HG03064 (cell line): ENCODE measurements around the gene SKIC8.

ENCODE experiments used
- ATAC-seq: cut with Tn5 transposase; IDR thresholded peaks from one replicate; pipeline ENCODE4 v1.9.1; 2021; ENCODE audit warnings: low read depth; ENCODE audit not compliant: unreplicated experiment

Gene SKIC8

DNA sequence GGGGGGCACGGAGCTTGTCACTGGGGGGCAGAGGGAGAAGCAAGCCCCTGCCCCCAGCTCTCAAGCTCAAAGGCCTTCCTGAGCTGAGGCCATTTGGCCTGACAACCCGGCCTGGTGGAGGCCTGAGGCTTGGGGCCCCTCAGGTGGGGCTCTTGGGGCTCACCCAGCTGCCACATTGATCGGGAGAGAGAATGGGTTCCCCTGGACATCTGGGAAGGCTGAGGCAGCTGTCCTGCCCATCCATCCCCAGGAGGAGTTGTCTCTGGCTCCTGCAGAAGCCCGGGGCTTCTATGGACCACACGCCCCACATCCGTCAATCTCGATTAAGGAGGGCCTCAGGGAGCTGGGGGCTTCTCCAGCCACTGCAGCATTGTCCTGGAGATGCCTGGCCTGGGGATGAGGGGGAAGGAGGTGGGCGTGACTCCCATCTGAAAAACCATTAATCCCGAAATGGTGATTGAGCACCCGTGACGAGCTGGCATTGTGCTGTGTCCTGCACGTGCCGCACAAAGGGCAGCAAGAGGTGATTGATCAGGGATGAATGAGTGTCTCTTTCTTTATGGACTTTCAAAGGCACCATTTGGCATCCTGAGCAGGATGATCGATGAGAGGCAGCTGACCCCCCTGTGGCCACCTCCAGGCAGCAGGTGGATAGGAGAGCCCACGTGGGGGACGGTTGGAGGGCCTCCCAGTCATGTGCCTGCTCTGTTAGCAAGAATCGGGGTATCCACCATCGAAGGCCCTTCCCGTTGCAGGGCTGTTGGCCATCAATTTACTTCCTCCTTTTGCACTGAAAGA is 23.5 kb upstream of the SKIC8 start:
- ATAC-seq = no peak

DNA sequence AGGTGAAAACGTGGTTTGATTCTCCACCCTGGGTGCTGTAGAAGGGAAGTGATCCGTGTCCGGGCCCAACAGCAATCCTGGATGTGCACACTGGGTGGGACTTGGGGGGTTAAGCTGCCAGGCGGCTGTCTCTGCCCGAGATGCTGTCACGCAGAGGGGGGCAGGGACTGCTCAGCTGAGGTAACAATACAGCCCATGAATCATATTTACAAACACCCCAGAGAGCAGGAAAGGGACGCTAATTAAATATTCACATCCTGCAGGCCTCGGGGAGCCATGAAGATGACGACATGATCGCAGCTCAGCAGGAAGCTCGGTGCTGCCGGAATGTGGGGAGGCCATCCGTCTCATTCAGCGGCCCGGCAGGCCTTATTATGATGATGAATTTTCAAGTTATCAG is 22.8 kb upstream of the SKIC8 start:
- ATAC-seq = no peak

DNA sequence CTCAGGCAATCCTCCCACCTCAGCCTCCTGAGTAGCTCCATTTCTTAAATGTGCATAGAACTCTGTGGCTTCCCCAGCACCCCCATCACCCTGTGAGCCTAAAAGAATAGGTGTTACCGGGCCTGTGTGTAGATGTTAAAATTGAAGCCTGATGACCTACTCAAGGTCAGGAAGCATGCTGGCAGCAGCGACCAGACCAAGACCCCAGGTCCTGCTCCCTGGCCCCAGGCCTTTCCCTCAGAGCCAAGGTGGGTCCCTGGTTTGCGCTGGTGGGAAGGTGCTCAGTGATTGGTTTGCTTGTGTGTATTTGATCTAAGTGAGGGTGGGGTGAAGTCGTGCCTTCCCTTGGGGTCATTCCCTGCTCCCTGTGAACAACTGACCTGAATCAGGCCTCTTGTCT is 22.4 kb upstream of the SKIC8 start:
- no peak for ATAC-seq

DNA sequence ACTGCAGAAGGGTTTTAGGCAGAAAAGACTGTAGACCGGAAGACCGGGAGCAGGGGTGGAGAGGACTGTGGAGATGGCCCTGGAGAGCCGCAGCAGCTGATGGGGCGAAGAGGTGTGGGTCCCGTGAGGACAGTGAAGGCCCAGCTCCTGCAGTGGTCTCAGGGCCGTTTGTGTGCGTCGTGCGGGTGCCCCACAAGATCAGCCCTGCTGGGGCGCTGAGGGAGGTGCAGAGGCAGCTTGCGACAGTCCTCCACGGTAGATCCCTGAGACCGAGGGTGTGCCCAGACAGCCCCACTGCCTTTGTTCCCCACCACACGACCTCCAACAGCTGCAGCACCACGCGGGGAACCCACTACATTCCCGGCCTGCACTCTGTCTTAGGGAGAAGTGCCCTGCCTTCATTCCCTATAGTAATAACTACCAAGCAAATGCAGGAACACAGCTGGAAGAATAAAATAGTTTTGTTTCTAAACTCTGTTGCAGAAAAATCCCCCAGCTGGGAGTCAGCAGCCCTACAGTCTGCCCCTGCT is 21.7 kb upstream of the SKIC8 start:
- no peak for ATAC-seq

DNA sequence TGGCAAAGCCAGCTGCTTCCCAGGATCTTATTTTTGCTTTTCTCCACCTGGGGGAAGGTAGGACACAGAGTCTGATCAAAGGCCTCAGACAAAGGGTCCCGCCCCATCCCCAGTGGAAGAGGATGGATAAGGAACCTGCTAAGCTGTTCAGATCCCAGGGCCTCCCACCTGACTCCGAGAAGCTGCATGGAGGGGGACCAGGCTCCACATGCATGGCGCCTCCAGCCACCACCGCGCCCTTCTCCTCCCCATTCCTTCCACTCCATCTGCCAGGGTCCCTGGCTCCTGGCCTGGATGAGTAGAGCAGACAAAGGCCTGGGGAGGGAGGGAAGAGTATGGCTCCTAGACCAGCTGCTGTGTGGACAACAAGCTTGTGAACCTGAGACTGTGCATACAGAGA is 20.8 kb upstream of the SKIC8 start:
- no peak for ATAC-seq

DNA sequence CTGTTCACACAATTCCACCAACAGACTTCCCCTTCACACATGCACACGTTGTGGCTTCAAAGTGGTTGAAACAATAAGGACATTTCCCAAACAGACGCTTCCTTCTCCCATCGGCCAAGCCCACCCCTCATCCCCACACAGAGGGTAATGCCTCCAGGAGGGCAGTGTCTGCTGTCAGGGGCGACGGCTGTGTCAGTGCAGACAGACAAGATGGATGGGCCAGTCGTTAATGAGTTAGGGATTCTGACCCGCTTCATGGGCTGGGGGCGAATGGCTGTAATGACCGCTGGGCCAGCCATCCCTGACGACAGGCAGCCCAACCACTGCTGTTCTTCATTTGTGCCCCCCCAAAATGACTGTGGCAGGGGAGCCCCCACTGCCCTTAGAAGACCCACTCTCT is 20.2 kb upstream of the SKIC8 start:
- ATAC-seq = no peak

DNA sequence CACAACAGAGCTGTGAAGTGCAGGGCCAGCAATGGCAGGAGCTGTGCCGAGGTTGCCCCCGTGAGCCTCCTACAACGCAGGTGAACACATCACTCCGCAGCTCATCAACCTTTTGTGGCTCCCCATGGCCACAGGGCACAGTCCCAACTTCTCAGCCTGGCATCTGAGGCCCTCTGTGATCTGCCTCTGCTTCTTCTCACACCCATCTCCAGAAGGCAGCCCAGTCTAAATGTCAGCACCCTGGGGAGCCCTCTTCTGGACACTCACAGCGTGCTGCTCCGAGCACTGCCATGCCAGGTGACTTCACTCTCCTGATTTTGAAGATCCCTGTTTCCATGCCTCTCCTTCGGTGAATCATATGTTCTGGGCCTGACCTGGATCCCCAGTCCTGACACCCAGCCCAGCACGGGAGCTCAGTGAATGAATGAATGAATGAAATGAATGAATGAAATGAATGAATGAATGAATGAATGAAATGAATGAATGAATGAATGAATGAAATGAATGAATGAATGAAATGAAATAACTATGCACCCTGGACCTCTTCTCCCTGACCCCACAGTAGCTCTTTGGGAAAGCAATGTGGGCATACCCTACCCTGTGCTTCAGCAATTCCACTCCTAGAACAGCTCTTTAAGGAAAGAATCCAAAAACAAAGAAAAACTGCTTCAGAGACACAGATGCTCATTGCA is 17.9 kb upstream of the SKIC8 start:
- no peak for ATAC-seq

DNA sequence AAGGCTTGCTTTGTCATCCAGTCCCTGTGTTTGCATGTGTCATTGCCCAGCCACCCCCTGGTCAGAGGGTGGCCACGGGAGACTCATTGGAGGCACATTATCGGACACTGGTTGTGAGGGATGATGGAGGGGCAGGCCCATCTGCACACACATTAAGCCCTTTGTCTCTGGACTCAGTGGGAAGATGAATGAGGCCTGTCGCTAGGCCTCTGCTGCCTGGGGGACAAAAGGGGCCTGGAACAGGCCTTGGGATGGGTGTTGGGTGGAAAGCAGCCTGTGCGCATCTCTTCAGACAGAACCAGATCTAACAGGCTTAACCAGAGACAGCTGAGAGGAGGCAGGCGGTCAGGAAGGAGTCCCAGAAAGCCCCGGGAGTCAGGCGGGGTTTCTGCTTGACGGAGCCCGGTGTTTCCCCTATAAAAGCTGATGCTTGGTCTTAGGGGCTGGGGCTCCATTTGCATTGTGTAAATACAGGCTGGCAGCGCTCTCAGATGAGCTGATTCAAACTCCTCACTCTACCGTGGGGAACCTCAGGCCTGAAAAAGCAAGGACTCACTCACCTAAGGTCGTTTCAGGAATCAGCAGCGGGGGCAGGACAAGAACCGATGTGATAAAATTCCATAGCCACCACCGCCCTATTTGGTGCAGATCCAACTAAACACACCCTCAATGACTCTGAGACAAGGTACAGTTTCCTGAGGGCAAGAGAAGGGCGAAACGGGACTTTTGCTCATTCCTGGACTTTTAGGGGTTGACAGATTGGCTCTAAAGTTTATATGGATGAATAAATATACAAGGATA is 17.1 kb upstream of the SKIC8 start:
- no peak for ATAC-seq

DNA sequence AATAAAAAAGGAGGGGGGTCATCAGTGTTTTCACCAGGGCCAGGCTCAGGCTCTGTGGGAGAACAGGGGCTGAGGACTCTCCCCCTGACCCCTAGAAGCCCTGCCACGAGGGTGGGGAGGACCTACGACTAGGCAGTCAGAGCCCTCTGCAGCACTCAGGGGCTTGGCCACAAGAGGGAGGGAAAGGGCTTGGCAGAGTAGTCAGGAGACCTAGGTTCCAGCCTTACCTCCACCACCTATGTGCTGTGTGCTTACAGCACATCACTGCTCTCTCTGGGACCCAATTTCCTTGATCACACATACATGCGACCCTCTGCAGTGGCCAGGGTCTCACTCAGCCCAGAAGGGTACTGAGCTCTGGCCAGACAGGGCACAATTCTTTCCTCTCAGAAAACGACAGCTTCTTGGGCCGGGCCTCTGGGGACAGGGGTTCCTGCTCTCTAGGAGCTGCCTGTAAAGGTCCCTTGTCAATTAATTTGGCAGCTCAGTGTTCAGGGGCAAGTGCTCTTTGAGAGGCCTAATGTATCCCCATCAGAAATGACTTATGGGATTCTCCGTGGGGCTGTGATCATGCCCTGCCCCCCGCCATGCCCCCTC is 16.4 kb upstream of the SKIC8 start:
- ATAC-seq = no peak

DNA sequence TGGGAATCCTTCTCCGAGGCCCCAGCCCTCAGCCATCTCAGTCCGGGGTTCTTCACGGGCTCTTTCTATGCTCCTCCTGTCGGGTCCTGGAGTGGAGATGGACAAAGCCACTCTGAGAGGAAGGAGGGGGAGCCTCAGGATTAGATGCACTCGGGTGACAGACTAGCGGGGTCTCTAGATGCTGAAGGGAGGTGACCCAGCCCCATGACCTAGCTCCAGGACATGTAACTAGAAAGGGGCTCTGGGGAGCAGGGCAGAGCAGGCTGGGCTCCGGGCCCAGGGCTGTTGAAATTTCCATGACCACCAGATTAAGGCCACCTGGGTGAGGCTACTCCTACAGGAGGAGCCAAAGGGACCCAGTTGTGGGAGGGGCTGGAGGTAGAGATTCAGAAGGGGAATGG is 14.8 kb upstream of the SKIC8 start:
- no peak for ATAC-seq

DNA sequence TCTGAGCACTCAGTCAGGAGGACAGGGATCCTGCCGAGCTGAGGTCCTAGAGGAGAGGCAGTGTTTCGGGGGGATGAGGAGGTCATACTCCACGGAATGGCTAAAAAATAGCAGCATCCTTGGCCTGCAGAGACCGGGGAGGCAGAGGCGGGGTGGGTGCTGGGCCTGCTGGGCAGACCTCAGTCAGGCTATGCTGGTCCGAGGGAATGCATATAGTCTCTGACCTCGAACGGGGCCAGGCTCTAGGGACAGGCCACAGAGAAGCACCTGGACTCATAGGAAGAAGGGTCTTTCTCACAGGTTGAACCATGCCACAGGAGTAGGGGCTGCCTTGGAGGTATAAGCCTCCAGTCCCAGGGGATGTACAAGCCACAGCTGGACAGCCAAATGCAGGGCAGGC is 14.0 kb upstream of the SKIC8 start:
- no peak for ATAC-seq

DNA sequence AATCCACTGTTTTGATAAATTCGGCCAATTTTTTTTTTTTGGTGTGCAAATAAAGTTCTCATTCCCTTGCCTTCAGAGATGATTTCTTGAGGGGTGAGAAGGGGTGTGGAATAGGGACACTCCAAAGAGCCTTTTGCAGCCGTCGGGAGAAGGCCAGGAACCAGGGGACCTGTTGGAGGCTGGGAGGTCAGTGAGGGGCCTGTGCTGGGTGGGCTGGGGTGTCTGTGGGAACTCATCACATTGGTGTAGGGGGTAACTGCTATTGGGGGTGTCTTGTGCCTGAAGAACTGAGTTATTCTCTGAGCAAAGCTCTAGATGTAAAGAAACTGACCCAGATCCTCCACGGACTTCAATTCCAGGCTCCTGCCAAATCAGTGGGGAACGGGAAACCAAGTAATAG is 13.5 kb upstream of the SKIC8 start:
- ATAC-seq = no peak

DNA sequence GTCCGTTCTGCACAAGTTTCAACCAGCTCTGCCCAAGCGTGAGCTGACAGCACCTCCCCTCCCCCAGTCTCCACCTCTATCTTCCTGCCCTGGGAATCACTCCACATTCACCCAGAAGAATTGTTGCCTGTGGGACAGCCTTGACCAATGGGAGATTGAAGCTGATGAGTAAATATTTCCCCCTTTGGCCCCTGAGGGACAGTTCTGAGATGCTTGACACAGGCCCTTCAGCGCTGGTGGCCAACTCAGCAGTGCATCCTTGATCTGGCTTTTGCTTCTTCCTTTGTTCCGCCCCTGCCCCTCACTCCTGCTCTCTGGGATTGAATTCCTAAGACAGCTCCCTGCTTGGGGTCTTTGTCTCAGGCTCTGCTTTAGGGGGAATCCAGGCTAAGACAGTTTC is 13.1 kb upstream of the SKIC8 start:
- ATAC-seq = no peak

DNA sequence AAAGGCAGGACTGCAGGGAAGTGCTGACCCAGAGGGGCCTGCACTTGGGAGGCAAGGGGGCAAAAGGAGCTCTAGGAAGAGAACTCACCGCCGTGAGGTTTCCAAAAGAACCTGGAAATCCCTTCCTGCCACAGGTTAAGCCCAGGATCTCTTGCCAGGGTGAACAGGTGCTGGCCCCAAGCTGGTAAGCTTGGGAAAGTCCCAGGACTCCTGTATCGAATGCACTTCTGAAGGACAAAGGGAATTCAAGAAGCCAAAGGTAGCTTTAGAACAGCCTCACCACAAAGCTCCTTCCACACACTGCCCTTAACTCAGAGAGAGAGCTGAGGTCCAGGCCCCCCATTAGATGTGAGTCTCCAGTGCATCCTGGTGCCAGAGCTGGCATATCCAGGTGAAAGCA is 11.9 kb upstream of the SKIC8 start:
- ATAC-seq = no peak

DNA sequence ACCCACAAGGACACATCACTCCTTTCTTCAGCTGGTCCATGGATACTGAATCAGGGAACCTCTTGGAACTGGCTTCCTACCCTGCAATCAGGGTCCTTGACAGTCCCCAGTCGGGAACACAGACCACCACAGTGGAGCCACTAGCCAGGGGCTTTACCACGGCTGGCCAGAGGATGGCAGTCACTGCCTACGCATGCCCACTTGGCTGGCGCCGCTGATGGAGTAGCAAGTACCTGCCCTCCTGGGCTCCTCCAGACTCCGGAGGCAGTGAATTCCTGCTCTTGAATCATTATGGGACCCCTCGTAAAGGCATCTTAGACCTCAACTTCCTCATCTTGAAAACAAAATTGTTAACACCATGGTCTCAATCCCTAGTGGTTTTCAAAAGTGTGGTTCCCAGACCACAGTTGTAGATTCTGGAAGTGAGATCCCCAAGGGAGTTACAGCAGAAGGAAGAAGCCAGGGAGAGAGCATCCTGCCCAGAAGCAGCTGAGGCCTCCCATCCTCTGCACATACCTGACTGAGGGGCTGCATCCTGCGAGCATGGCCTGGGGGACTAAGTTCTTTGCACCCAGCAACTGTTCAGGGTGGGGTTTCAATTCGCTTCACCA is 9.1 kb upstream of the SKIC8 start:
- ATAC-seq = no peak

DNA sequence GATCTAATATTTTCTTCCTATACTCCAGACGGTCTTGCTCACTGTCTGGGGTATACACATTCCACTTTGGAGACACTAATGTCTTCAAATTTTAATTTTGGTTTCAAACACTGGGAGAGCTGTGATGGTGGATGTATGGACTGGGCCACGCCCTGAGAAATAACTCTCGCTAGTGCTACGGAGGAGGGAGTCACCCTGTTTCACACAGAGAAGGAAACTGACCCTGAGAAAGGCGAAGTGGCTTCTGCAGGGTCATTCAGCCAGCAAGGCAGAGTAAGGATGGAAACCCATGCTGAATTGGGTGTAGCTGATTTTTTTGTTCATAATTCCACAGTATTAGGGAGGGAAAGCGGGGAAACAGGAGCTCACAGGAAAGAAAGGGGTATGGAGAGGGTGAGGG is 8.6 kb upstream of the SKIC8 start:
- no peak for ATAC-seq

DNA sequence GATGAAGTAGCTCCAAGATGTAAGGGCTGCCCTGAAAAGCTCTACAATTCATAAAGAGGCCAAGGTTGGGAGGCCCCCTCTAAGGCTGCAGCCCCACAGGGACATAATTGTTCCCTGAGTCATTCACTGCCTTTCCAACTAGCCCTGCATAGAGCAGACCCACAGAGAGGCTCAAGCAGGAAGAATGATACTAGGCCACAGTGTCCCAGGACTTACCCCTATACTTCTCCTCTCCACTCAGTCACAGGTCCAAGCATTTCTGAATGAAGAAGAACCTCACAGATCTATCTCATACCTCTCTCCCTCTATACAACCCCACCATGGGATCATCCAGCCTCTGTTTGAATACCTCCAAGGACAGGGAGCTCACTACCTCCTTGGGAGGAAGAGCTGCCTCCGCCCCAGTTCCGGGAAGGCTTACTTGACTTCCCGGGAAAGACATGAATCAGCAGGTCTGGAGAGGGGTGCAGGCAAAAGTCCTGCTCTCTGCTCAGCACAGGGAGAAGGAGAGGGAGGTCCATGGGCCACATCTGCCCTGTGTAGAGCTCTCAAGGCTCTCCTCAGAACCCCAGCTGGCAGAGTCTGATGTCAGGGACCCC is 6.9 kb upstream of the SKIC8 start:
- ATAC-seq = no peak

DNA sequence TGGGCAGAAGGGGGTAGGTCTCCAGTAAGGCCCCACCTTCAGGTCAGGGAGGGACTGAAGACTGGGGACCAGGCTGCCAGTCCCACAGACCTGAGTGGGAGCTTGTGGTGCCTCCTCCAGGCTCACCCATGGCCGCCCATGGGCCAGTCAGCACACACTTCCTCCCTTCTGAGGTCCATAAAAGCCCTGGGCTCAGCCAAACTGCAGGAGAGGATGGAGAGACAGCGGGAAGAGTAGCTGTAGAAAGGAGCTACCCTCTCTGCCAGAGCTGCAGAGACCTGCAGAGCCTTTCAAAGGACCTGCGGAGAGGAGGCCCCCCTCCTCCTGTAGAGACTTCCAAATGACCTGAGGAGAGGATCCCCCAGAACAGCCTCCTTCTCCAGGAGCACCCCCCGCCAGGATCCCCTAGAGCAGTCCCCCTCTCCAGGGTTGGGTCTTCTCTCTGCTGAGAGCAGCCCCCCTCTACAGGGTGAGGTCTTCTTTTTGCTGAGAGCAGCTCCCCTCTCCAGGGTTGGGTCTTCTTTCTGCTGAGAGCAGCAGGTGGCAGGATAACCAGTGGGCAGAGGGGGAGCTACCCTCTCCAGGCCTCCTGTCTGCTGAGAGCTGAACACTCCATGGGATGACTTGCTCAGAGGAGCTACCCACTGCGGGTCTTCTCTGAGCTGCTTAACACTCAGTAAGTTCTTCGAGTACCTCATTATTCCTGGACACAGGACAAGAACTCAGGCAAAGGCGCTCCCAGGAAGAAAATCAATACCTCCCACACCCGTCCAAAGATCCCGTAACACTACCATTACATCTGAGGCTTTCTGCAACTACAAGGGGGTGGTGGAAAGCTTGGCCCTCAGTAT is 5.0 kb upstream of the SKIC8 start:
- no peak for ATAC-seq
